Hepatocyte (in vitro differentiated cells): ENCODE measurements around the gene CCM2.

ENCODE experiments used
- EZH2 ChIP-seq: fragments of 200-600 bp; sonication (generic); IDR thresholded peaks from 2 replicates; pipeline ENCODE4 v1.6.1; 2016; ENCODE audit warnings: antibody characterized with exemption, mild to moderate bottlenecking, borderline replicate concordance
- TF ChIP-seq, protein P1 (sequence below): fragments of 200-600 bp; sonication (generic); IDR thresholded peaks from 2 replicates; pipeline ENCODE4 v1.5.1; 2016; ENCODE audit warnings: antibody characterized with exemption, mild to moderate bottlenecking; ENCODE audit not compliant: poor library complexity

DNA sequence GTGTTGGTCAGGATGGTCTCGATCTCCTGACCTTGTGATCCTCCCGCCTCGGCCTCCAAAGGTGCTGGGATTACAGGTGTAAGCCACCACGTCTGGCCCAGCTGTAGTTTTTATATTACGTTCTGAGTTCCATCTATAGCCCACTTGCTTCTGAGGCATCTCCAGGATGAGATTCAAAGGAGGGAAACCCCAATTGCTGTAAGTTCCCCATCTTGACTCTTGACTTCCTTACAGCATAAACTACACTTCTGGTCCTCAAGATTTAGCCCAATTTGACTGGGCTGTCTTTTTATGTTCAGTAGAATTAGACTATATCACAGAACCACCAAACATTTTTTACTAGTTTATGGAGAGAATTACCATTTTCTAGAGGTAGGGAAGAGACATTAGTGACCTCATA lies 44.3 kb downstream of the CCM2 start:
- TF ChIP-seq, protein P1, sequence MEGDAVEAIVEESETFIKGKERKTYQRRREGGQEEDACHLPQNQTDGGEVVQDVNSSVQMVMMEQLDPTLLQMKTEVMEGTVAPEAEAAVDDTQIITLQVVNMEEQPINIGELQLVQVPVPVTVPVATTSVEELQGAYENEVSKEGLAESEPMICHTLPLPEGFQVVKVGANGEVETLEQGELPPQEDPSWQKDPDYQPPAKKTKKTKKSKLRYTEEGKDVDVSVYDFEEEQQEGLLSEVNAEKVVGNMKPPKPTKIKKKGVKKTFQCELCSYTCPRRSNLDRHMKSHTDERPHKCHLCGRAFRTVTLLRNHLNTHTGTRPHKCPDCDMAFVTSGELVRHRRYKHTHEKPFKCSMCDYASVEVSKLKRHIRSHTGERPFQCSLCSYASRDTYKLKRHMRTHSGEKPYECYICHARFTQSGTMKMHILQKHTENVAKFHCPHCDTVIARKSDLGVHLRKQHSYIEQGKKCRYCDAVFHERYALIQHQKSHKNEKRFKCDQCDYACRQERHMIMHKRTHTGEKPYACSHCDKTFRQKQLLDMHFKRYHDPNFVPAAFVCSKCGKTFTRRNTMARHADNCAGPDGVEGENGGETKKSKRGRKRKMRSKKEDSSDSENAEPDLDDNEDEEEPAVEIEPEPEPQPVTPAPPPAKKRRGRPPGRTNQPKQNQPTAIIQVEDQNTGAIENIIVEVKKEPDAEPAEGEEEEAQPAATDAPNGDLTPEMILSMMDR, result no peak
- no peak for TF ChIP-seq EZH2
